Heart left ventricle (tissue), 16 donors: ENCODE results near the gene NMNAT2. TPM values are rescaled to one million over a fixed set of nuclear protein-coding genes. Genes with fewer than 3 reads are reported as not detected.
A peak's percentile ranks its signal among the peaks of the same experiment; 100 is the strongest.

Experiments used
- ATAC-seq, 4 donors: fragments of 200-7000 bp; cut with Tn5 transposase; one replicate each; pipeline ENCODE4 v1.9.1; 2020 to 2022; ENCODE audit warnings: moderate library complexity in 4 of 4, mild to moderate bottlenecking in 3 of 4, moderate number of reproducible peaks in 1 of 4
- DNase-seq, 5 donors: peaks; one replicate each; pipeline ENCODE4 v3.0.0-alpha.2; 2020
- H3K27ac ChIP-seq, 12 donors: fragments of 200-600 bp; sonication (generic) in 4 of 12; one replicate each; pipeline versions ENCODE4 v1.5.0 to v1.8.0; 2016 to 2022; ENCODE audit warnings: mild to moderate bottlenecking in 2 of 12
- H3K27me3 ChIP-seq, 9 donors: fragments of 200-600 bp; sonication (generic) in 2 of 9; one replicate each; pipeline versions ENCODE4 v1.5.1 to v1.8.0; 2016 to 2022; ENCODE audit warnings: mild to moderate bottlenecking in 3 of 9
- H3K36me3 ChIP-seq, 9 donors: fragments of 200-600 bp; sonication (generic) in 2 of 9; one replicate each; pipeline versions ENCODE4 v1.5.0 to v1.8.0; 2018 to 2022; ENCODE audit warnings: mild to moderate bottlenecking in 2 of 9
- H3K4me1 ChIP-seq, 12 donors: fragments of 200-600 bp; sonication (generic) in 4 of 12; one replicate each; pipeline versions ENCODE4 v1.5.0 to v1.8.0; 2016 to 2022; ENCODE audit warnings: mild to moderate bottlenecking in 3 of 12
- H3K4me3 ChIP-seq, 12 donors: fragments of 200-600 bp; sonication (generic) in 4 of 12; one replicate each; pipeline versions ENCODE4 v1.5.0 to v1.8.0; 2017 to 2022; ENCODE audit warnings: mild to moderate bottlenecking in 9 of 12, moderate library complexity in 4 of 12
- H3K9me3 ChIP-seq, 12 donors: fragments of 200-600 bp; sonication (generic) in 4 of 12; one replicate each; pipeline versions ENCODE4 v1.5.0 to v1.8.0; 2016 to 2022; ENCODE audit warnings: mild to moderate bottlenecking in 1 of 12
- CTCF ChIP-seq, 12 donors: fragments of 200-600 bp; sonication (generic) in 4 of 12; IDR thresholded peaks; one replicate each; pipeline versions ENCODE4 v1.5.0 to v1.8.0; 2018 to 2022; ENCODE audit warnings: antibody characterized with exemption in 12 of 12, mild to moderate bottlenecking in 5 of 12
- POLR2A ChIP-seq, 2 donors: fragments of 450-650 bp; IDR thresholded peaks; one replicate each; pipeline ENCODE4 v1.6.1; 2017; ENCODE audit warnings: antibody characterized with exemption in 2 of 2, mild to moderate bottlenecking in 2 of 2, moderate library complexity in 2 of 2
- WGBS, 4 donors: extraction: QIAGEN DNeasy Blood & Tissue Kit in 2 of 4; methylation state at CpG; one replicate each; pipeline versions ENCODE4 v1.1.5 to v1.1.7; 2013 to 2018; 5-methylcytosine and 5-hydroxymethylcytosine counted together
- intact Hi-C, 10 donors: fragments of 100-400 bp; cut with DNase I; formaldehyde crosslinking; loops; one replicate each; pipeline versions ENCODE4 v1.11.1 to v1.14.2; 2022
- polyA plus RNA-seq, 2 donors: library from polyadenylated mRNA; stranded (reverse); fragments of 200-250 nt; gene quantifications; one replicate each; pipeline ENCODE4 v1.2.3, GENCODE V29; 2013
- total RNA-seq, 9 donors: library from RNA; depleted of rRNA in 2 of 9; stranded (reverse); fragments of >200 nt in 2 of 9; fragmentation: NEBNext Ultra II Directional in 3 of 9; extraction: Animal tissue kit (Norgen Biotek cat#: 25700) in 3 of 9; gene quantifications; one replicate each; pipeline versions ENCODE4 v1.1.0 to v1.2.4, GENCODE V29; 2016 to 2023
- donor health status: ischemic (EF 13 %, LVEDD 7.1; RV severe dilation, severe dysfunction).
- donor health status: healthy with polysubstance abuse.
- donor health status: DM: no; HTN: yes; CAD: no.
- donor health status: DM: no; HTN: no; CAD: no.
- donor health status: ischemic (EF 25% LVEDD 6.9; RV normal size, moderate dysfunction).
- donor health status: ischemic (EF 25% LVEDD 5.7; RV mildly dilated, moderate dysfunction).
- donor health status: healthy.
- donor health status: DM: yes; HTN: yes; CAD: no.
- donor health status: ischemic (EF 35%, LVEDD 5.7; RV mildly dilated, moderate dysfunction).
- donor health status: nonischemic (EF 11% LVEDD 7.7; RV severe dilation, severe dysfunction).
- donor health status: DM: yes; HTN: yes; CAD: no.
- donor health status: PGD.
- donor health status: ischemic (EF 29% LVEDD 5.4; RV normal size, mild dysfunction).
- donor health status: nonischemic (EF 23%, LVEDD 6.1; RV moderate dilation, normal function).

Gene NMNAT2
- total and polyA plus RNA-seq, 11 donors = 0.53 to 5.1 (median 1.9) TPM

- Histone ChIP-seq H3K9me3 (no peaks in the 10 kb centered on the region), H3K4me1 (peaks cover 0 to 12% (median 0%) of the 10 kb centered on the region in 12 donors), H3K36me3 (no peaks in the 10 kb centered on the region), H3K27me3 (no peaks in the 10 kb centered on the region), H3K27ac (no peak overlapping the region), H3K4me3 (no peak overlapping the region)
- TF ChIP-seq POLR2A (IDR thresholded peaks at IDR 0.05) = no peak
- TF ChIP-seq CTCF (IDR thresholded peaks at IDR 0.05) = no peak
- ATAC-seq (no peak), DNase-seq (no peak)
- WGBS, 4 donors = 78 to 85% (median 84%) methylated on average over 4 of the region's 4 CpGs
- intact Hi-C loops = loop anchor here in 1 of 10 donors (5.0 kb wide), 1 partner anchor 35 kb away; no protein-coding TSS in a partner anchor
These were observed 45.5 kb downstream of the NMNAT2 start for GRCh38 chr1:183372586-183373230.

DNA sequence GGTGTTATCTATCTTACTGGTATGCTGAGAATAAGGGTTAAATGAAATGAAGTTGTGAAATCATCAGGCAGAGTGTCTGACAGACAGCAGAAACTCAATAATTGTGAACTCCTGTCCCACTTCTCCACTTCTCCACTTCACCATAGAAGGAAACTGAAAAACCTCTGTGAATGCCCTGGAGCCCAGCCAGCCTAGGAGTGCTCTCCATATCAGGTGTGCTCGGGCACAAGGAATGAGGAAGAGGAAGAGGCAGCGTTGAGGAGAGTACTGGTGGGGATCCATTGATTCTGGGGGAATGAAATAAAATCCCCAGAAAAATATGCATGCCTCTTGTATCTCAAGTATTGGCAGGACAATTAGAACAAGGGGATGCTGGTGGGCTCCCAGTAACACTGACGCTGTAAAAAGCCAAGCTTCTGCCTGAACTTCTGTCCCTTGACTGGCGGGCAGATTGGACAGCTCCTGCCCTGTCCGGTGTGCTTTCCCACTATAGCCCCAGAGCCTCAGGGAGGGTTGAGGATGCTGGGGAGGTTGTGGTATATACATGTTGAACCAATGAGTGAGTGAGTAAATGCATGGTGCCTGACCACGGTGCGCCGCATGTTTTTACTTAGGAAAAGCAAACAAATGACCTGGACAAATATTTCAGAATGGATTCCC lies 47.7 kb downstream of the NMNAT2 start:
- 53 to 65% (median 56%) methylated on average over 8 of the region's 8 CpGs for WGBS, 4 donors
- ATAC-seq (no peak), DNase-seq (no peak)
- H3K9me3 ChIP-seq = no peaks in the 10 kb centered on the region
- no peaks in the 10 kb centered on the region for H3K27me3 ChIP-seq
- TF ChIP-seq CTCF (IDR thresholded peaks at IDR 0.05) (no peak), POLR2A (IDR thresholded peaks at IDR 0.05) (no peak)
- no peak overlapping the region for H3K27ac ChIP-seq
- intact Hi-C loops = loop anchor here in 1 of 10 donors (5.0 kb wide), 1 partner anchor 37 kb away; no protein-coding TSS in a partner anchor
- no peak overlapping the region for H3K4me3 ChIP-seq
- H3K4me1 ChIP-seq = peaks cover 0 to 22% (median 2%) of the 10 kb centered on the region in 12 donors
- H3K36me3 ChIP-seq = no peaks in the 10 kb centered on the region

DNA sequence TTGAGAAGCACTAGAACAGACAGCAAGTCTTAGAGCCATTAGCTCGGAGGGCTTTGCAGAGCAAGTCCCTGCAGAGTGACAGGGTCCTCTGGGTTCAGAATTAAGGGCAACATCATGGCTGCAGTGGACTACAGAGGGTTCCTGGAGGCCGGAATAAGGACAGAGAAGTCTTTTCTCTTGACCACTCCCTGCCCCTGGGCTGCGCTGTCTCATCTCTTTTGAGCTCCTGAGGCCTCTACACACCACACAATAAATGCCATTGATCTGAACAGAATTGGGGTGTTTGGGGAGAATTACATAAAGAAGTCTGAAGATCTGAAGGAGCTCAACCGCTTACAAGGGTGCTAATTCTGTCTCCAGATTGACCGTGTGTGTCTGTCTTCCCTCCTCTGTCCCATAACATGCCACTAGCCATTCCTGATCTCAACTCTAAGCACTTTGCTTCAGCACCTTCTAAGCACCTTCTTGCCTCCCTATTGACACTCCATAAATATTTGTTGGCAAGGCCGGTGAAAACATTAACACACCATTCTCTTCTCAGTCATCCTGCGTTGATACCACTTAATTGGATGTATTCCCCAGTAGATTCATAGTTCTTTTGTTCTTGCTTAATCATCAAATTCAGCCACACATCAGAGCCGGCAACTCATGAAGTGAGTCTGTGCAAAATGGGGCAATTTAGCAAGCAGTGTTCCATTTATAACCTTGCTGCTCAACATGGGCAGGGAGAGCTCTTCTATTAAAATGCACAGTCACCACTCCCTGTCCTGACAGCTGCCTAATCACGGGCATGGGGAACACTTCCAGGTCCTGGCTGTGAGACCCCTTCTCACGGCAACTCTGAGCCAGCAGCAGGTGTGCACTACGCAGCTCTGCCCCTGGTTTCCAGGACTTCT lies 49.7 kb downstream of the NMNAT2 start:
- Histone ChIP-seq H3K36me3 (no peaks in the 10 kb centered on the region), H3K9me3 (no peaks in the 10 kb centered on the region), H3K4me3 (no peak overlapping the region), H3K4me1 (peaks cover 0 to 28% (median 2%) of the 10 kb centered on the region in 12 donors), H3K27me3 (no peaks in the 10 kb centered on the region), H3K27ac (no peak overlapping the region)
- whole genome bisulfite sequencing, 4 donors = 57 to 65% (median 59%) methylated on average over 11 of the region's 11 CpGs
- intact Hi-C loops = no loop called here
- no peak for TF ChIP-seq CTCF (IDR thresholded peaks at IDR 0.05)
- TF ChIP-seq POLR2A (IDR thresholded peaks at IDR 0.05) = no peak
- peak in 1 of 4 donors; percentile 31 for ATAC-seq
- no peak for DNase-seq

DNA sequence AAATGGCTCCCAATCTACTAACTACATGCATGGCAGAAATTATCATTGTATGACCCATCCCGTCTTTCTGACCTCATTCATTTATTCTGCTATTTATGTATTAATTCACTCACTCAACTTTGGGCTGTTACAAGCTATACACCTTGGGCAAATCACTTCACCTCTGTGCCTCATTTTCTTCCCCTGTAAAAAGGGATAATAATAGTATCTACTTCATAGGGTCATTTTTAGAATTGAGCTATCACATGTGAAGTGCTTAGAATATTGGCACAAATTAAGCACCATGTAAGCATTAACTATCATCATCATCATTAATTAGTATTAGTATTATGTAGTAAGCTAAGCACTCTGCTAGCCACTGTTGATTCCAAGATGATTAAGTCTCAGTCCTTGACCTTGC lies 52.1 kb downstream of the NMNAT2 start:
- Histone ChIP-seq H3K36me3 (no peaks in the 10 kb centered on the region), H3K4me1 (peaks cover 0 to 28% (median 2%) of the 10 kb centered on the region in 12 donors), H3K4me3 (no peak overlapping the region), H3K27ac (no peak overlapping the region), H3K27me3 (no peaks in the 10 kb centered on the region), H3K9me3 (no peaks in the 10 kb centered on the region)
- 44 to 69% (median 63%) methylated on average over 1 of the region's 1 CpG for WGBS, 4 donors
- intact Hi-C loops = no loop called here
- TF ChIP-seq POLR2A (IDR thresholded peaks at IDR 0.05) (no peak), CTCF (IDR thresholded peaks at IDR 0.05) (no peak)
- ATAC-seq (no peak), DNase-seq (no peak)
